CD14-positive monocyte (primary cell): ENCODE results near the gene MAP2K7. TPM values are rescaled to one million over a fixed set of nuclear protein-coding genes. Genes with fewer than 3 reads are reported as not detected.

Source experiments
- DNase-seq, 3 donors: peaks; one replicate each; pipeline ENCODE4 v3.0.0-alpha.2; 2011 to 2022
- H2AFZ ChIP-seq: 2 replicates; pipeline ENCODE4 v1.6.0; 2012; ENCODE audit warnings: mild to moderate bottlenecking, low read depth, low read length, inconsistent platforms; ENCODE audit not compliant: insufficient read depth, poor library complexity, severe bottlenecking
- H3K27ac ChIP-seq, 2 donors: 1 replicate in 1 of 2; 2 replicates in 1 of 2; pipeline ENCODE4 v1.5.1; 2012 to 2013; ENCODE audit warnings: low read length in 2 of 2, control low read depth in 1 of 2, inconsistent platforms in 1 of 2, low read depth in 1 of 2, mild to moderate bottlenecking in 1 of 2
- H3K27me3 ChIP-seq, 2 donors: one replicate each; pipeline versions ENCODE4 v1.6.0 to v1.6.1; 2011 to 2013; ENCODE audit warnings: low read length in 2 of 2; ENCODE audit not compliant: control insufficient read depth in 2 of 2, insufficient read depth in 2 of 2
- H3K36me3 ChIP-seq, 2 donors: replicated peaks in 1 of 2; 1 replicate in 1 of 2; 2 replicates in 1 of 2; pipeline versions ENCODE4 v1.5.1 to v1.6.1; 2012 to 2013; ENCODE audit warnings: low read length in 2 of 2, control low read depth in 1 of 2, inconsistent platforms in 1 of 2, mild to moderate bottlenecking in 1 of 2; ENCODE audit not compliant: insufficient read depth in 2 of 2, control insufficient read depth in 1 of 2
- H3K4me1 ChIP-seq, 2 donors: 1 replicate in 1 of 2; 2 replicates in 1 of 2; pipeline versions ENCODE4 v1.5.1 to v1.6.1; 2012 to 2013; ENCODE audit warnings: low read length in 2 of 2, control low read depth in 1 of 2, inconsistent platforms in 1 of 2, mild to moderate bottlenecking in 1 of 2, moderate library complexity in 1 of 2; ENCODE audit not compliant: insufficient read depth in 2 of 2, control insufficient read depth in 1 of 2
- H3K4me2 ChIP-seq: replicated peaks from 2 replicates; pipeline ENCODE3; 2012; ENCODE audit warnings: low read length, moderate library complexity, mild to moderate bottlenecking; ENCODE audit not compliant: poor library complexity, severe bottlenecking; ENCODE audit errors: extremely low read depth
- H3K4me3 ChIP-seq, 3 experiments: fragments of 200-600 bp in 1 of 3; sonication (generic) in 1 of 3; replicated peaks in 1 of 3; 1 replicate in 2 of 3; 2 replicates in 1 of 3; pipeline ENCODE4 v1.5.1; 2011 to 2013; ENCODE audit warnings: low read length in 3 of 3, mild to moderate bottlenecking in 3 of 3, control low read depth in 2 of 3, low read depth in 2 of 3, inconsistent platforms in 1 of 3, moderate library complexity in 1 of 3
- H3K79me2 ChIP-seq: 2 replicates; pipeline ENCODE4 v1.6.0; 2012; ENCODE audit warnings: mild to moderate bottlenecking, control low read depth, inconsistent platforms, low read length, moderate library complexity; ENCODE audit not compliant: insufficient read depth
- H3K9ac ChIP-seq: 2 replicates; pipeline ENCODE4 v1.6.0; 2017; ENCODE audit warnings: low read length, mild to moderate bottlenecking; ENCODE audit not compliant: insufficient read depth, poor library complexity, severe bottlenecking
- H3K9me3 ChIP-seq, 2 donors: replicated peaks in 1 of 2; 1 replicate in 1 of 2; 2 replicates in 1 of 2; pipeline versions ENCODE4 v1.5.1 to v1.6.1; 2012 to 2013; ENCODE audit warnings: low read length in 2 of 2, control low read depth in 1 of 2; ENCODE audit not compliant: control insufficient read depth in 1 of 2, insufficient read depth in 1 of 2
- H4K20me1 ChIP-seq: 2 replicates; pipeline ENCODE4 v1.6.0; 2012; ENCODE audit warnings: mild to moderate bottlenecking, low read length, control low read depth, moderate library complexity; ENCODE audit not compliant: insufficient read depth
- H3K27ac Mint-ChIP-seq, 7 donors: one replicate each; pipeline ENCODE4 v1.8.0; 2020; ENCODE audit warnings: mild to moderate bottlenecking in 7 of 7, mixed read lengths in 7 of 7, moderate library complexity in 6 of 7, inconsistent platforms in 2 of 7
- H3K27me3 Mint-ChIP-seq, 3 donors: one replicate each; pipeline ENCODE4 v1.8.0; 2021 to 2022; ENCODE audit warnings: low read depth in 3 of 3, mild to moderate bottlenecking in 3 of 3, mixed read lengths in 3 of 3, moderate library complexity in 3 of 3, inconsistent platforms in 1 of 3
- H3K36me3 Mint-ChIP-seq, 2 donors: one replicate each; pipeline ENCODE4 v1.8.0; 2020; ENCODE audit warnings: mixed read lengths in 2 of 2, inconsistent platforms in 1 of 2, mild to moderate bottlenecking in 1 of 2
- H3K4me1 Mint-ChIP-seq: one replicate; pipeline ENCODE4 v1.8.0; 2020; ENCODE audit warnings: mild to moderate bottlenecking, mixed read lengths
- H3K4me3 Mint-ChIP-seq, 2 donors: one replicate each; pipeline ENCODE4 v1.8.0; 2020; ENCODE audit warnings: mild to moderate bottlenecking in 2 of 2, mixed read lengths in 2 of 2, moderate library complexity in 1 of 2
- H3K9me3 Mint-ChIP-seq, 7 donors: one replicate each; pipeline ENCODE4 v1.8.0; 2020 to 2022; ENCODE audit warnings: mixed read lengths in 7 of 7, mild to moderate bottlenecking in 6 of 7, moderate library complexity in 6 of 7, inconsistent platforms in 2 of 7
- WGBS: methylation state at CpG from one replicate; pipeline ENCODE4 v1.1.5; 2013; ENCODE audit warnings: missing lambda C conversion rate; ENCODE audit not compliant: insufficient coverage; 5-methylcytosine and 5-hydroxymethylcytosine counted together
- intact Hi-C, 2 donors: fragments of 100-400 bp; cut with micrococcal nuclease; formaldehyde crosslinking; loops; one replicate each; pipeline versions ENCODE4 v1.15.0 to v1.15.1; 2023
- polyA plus RNA-seq, 3 donors: library from polyadenylated mRNA; depleted of rRNA in 1 of 3; unstranded in 2 of 3; stranded (reverse) in 1 of 3; fragments of 300-500 nt in 2 of 3; fragments of >200 nt in 1 of 3; fragmentation: Illumina TruSeq in 2 of 3; gene quantifications; 1 replicate in 2 of 3; 2 replicates in 1 of 3; pipeline ENCODE4 v1.2.3, GENCODE V29; 2012 to 2021
- TF ChIP-seq, protein P1 (sequence below): fragments of 200-600 bp; IDR thresholded peaks from one replicate; pipeline ENCODE4 v1.8.0; 2022; ENCODE audit warnings: antibody characterized with exemption, mild to moderate bottlenecking

Gene MAP2K7
- polyA plus RNA-seq, 3 donors, result 0.92 to 39.5 (median 1.5) TPM

- Histone ChIP-seq H3K4me2 (no peak overlapping the region), H3K4me1 (peaks cover 16 to 19% of the 10 kb centered on the region in 2 donors), H3K79me2 (peaks cover 9% of the 10 kb centered on the region), H3K27ac (no peak overlapping the region), H3K4me3 (no peak overlapping the region), H3K27me3 (peaks cover 0 to 3% of the 10 kb centered on the region in 2 donors), H3K9ac (no peak overlapping the region), H3K9me3 (no peaks in the 10 kb centered on the region), H2AFZ (no peak overlapping the region), H4K20me1 (peaks cover 7% of the 10 kb centered on the region), H3K36me3 (no peaks in the 10 kb centered on the region)
- TF ChIP-seq, protein P1, sequence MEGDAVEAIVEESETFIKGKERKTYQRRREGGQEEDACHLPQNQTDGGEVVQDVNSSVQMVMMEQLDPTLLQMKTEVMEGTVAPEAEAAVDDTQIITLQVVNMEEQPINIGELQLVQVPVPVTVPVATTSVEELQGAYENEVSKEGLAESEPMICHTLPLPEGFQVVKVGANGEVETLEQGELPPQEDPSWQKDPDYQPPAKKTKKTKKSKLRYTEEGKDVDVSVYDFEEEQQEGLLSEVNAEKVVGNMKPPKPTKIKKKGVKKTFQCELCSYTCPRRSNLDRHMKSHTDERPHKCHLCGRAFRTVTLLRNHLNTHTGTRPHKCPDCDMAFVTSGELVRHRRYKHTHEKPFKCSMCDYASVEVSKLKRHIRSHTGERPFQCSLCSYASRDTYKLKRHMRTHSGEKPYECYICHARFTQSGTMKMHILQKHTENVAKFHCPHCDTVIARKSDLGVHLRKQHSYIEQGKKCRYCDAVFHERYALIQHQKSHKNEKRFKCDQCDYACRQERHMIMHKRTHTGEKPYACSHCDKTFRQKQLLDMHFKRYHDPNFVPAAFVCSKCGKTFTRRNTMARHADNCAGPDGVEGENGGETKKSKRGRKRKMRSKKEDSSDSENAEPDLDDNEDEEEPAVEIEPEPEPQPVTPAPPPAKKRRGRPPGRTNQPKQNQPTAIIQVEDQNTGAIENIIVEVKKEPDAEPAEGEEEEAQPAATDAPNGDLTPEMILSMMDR, result no peak
- H3K27me3 Mint-ChIP-seq, result peaks cover 4 to 11% (median 11%) of the 10 kb centered on the region in 3 donors
- H3K4me1 Mint-ChIP-seq, result peaks cover 20% of the 10 kb centered on the region
- no peak overlapping the region for H3K4me3 Mint-ChIP-seq
- peak in 1 of 3 donors; percentile 8 for DNase-seq
- intact Hi-C loops, result loop anchor here in 1 of 2 donors (10.0 kb wide), 1 partner anchor 265 kb away; the partner anchor contains the start of genes PCP2 and STXBP2
- H3K36me3 Mint-ChIP-seq, result peaks cover 2 to 3% of the 10 kb centered on the region in 2 donors
- peak overlapping the region in 1 of 7 donors; percentile 65 for H3K27ac Mint-ChIP-seq
- peaks cover 0 to 3% (median 0%) of the 10 kb centered on the region in 7 donors for H3K9me3 Mint-ChIP-seq
- WGBS, result 96% methylated on average over 32 of the region's 34 CpGs
Observed at GRCh38 chr19:7899751-7900378, 3.8 kb upstream of the MAP2K7 start.

DNA sequence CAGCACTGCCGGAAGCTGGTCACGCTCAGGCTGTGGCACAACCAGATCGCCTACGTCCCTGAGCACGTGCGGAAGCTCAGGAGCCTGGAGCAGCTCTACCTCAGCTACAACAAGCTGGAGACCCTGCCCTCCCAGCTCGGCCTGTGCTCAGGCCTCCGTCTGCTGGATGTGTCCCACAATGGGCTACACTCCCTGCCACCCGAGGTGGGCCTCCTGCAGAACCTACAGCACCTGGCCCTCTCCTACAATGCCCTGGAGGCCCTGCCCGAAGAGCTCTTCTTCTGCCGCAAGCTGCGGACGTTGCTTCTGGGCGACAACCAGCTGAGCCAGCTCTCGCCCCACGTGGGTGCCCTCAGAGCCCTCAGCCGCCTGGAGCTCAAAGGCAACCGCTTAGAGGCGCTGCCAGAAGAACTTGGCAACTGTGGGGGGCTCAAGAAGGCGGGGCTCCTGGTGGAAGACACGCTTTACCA lies 3.2 kb upstream of the MAP2K7 start:
- Histone ChIP-seq H3K4me1 (peaks cover 19 to 25% of the 10 kb centered on the region in 2 donors), H4K20me1 (peaks cover 13% of the 10 kb centered on the region), H3K27ac (no peak overlapping the region), H3K36me3 (peaks cover 0 to 2% of the 10 kb centered on the region in 2 donors), H2AFZ (no peak overlapping the region), H3K9me3 (no peaks in the 10 kb centered on the region), H3K4me3 (no peak overlapping the region), H3K9ac (no peak overlapping the region), H3K27me3 (no peaks in the 10 kb centered on the region), H3K4me2 (no peak overlapping the region), H3K79me2 (peaks cover 14% of the 10 kb centered on the region)
- no peak for DNase-seq
- Mint-ChIP-seq H3K27ac (no peak overlapping the region), H3K36me3 (peaks cover 6% of the 10 kb centered on the region in 2 donors), H3K9me3 (peaks cover 0 to 3% (median 0%) of the 10 kb centered on the region in 7 donors), H3K4me3 (no peak overlapping the region), H3K4me1 (peaks cover 21% of the 10 kb centered on the region), H3K27me3 (peaks cover 1 to 9% (median 7%) of the 10 kb centered on the region in 3 donors)
- WGBS, result 92% methylated on average over 21 of the region's 21 CpGs
- TF ChIP-seq, protein P1, result no peak
- intact Hi-C loops, result loop anchor here in 1 of 2 donors (10.0 kb wide), 1 partner anchor 266 kb away; the partner anchor contains the start of genes PCP2 and STXBP2
